ENCODE results near the gene GRIK1. TPM values are rescaled to one million over a fixed set of nuclear protein-coding genes. Genes with fewer than 3 reads are reported as not detected.

GRIK1 gene
- total RNA-seq, 1 experiment from 2014 or later: not detected

- H3K27me3 ChIP-seq (replicated peaks; ENCODE audit: control insufficient read depth, insufficient read depth, low read length): no peaks in the 10 kb centered on the region; the same call in 1 of the 2 replicates
- H3K4me1 ChIP-seq: no peaks in the 10 kb centered on the region
- BruUV-seq (replicated peaks): no TSS peak
- H3K9me3 Mint-ChIP-seq (ENCODE audit: unreplicated experiment): no peaks in the 10 kb centered on the region
- ChIA-PET CTCF (no interaction called here), POLR2A (no interaction called here)
- intact Hi-C loops (cut with micrococcal nuclease; ENCODE audit: unreplicated experiment): loop anchor here (10.0 kb wide), 1 partner anchor 153 kb away; no protein-coding TSS in a partner anchor
- H3K4me3 ChIP-seq (ENCODE audit: low read depth, low read length): no peak overlapping the region
- peaks cover 10% of the 10 kb centered on the region for H3K27me3 Mint-ChIP-seq (ENCODE audit: insufficient read depth, unreplicated experiment)
- no peak for DNase-seq
- H3K36me3 ChIP-seq (ENCODE audit: control insufficient read depth, insufficient read depth, low read length): no peaks in the 10 kb centered on the region
- H3K4me1 Mint-ChIP-seq (ENCODE audit: low read depth, unreplicated experiment): no peaks in the 10 kb centered on the region
- H3K9me3 ChIP-seq: no peaks in the 10 kb centered on the region
- no peak for TF ChIP-seq CTCF (IDR thresholded peaks at IDR 0.05; ENCODE audit: insufficient read depth in 1 of 2, low read depth in 1 of 2, low read length in 1 of 2, severe bottlenecking in 1 of 2, unreplicated experiment in 1 of 2)
- no peak overlapping the region for H3K27ac Mint-ChIP-seq (ENCODE audit: unreplicated experiment)
- no peak overlapping the region for H3K4me3 Mint-ChIP-seq (ENCODE audit: unreplicated experiment)
- no peaks in the 10 kb centered on the region for H3K36me3 Mint-ChIP-seq (ENCODE audit: insufficient read depth, unreplicated experiment)
Observed at GRCh38 chr21:29691616-29692491, 247.9 kb downstream of the GRIK1 start.

- Mint-ChIP-seq H3K4me3 (ENCODE audit: unreplicated experiment) (no peak overlapping the region), H3K4me1 (ENCODE audit: low read depth, unreplicated experiment) (no peaks in the 10 kb centered on the region), H3K36me3 (ENCODE audit: insufficient read depth, unreplicated experiment) (no peaks in the 10 kb centered on the region), H3K9me3 (ENCODE audit: unreplicated experiment) (peaks cover 4% of the 10 kb centered on the region), H3K27ac (ENCODE audit: unreplicated experiment) (no peak overlapping the region), H3K27me3 (ENCODE audit: insufficient read depth, unreplicated experiment) (peaks cover 11% of the 10 kb centered on the region)
- no peaks in the 10 kb centered on the region; the same call in 1 of the 2 replicates for H3K27me3 ChIP-seq (replicated peaks; ENCODE audit: control insufficient read depth, insufficient read depth, low read length)
- H3K4me1 ChIP-seq: no peaks in the 10 kb centered on the region
- DNase-seq: no peak
- intact Hi-C loops (cut with micrococcal nuclease; ENCODE audit: unreplicated experiment): loop anchor here (5.0 to 10.0 kb wide), 2 partner anchors 155 to 212 kb away; no protein-coding TSS in a partner anchor
- H3K36me3 ChIP-seq (ENCODE audit: control insufficient read depth, insufficient read depth, low read length): no peaks in the 10 kb centered on the region
- POLR2A ChIA-PET: interaction anchor here (0.6 kb wide), 1 partner anchor 28 kb away, joined by 3 read pairs; no protein-coding TSS in a partner anchor
- no peaks in the 10 kb centered on the region for H3K9me3 ChIP-seq
- BruUV-seq (replicated peaks): no TSS peak
- CTCF ChIA-PET: no interaction called here
- H3K4me3 ChIP-seq (ENCODE audit: low read depth, low read length): no peak overlapping the region
- TF ChIP-seq CTCF (IDR thresholded peaks at IDR 0.05; ENCODE audit: insufficient read depth in 1 of 2, low read depth in 1 of 2, low read length in 1 of 2, severe bottlenecking in 1 of 2, unreplicated experiment in 1 of 2): no peak
Observed at GRCh38 chr21:29689753-29690152, 250.0 kb downstream of the GRIK1 start.

- Mint-ChIP-seq H3K9me3 (ENCODE audit: unreplicated experiment) (peaks cover 20% of the 10 kb centered on the region), H3K4me3 (ENCODE audit: unreplicated experiment) (no peak overlapping the region), H3K36me3 (ENCODE audit: insufficient read depth, unreplicated experiment) (no peaks in the 10 kb centered on the region), H3K27me3 (ENCODE audit: insufficient read depth, unreplicated experiment) (peaks cover 12% of the 10 kb centered on the region), H3K27ac (ENCODE audit: unreplicated experiment) (no peak overlapping the region), H3K4me1 (ENCODE audit: low read depth, unreplicated experiment) (no peaks in the 10 kb centered on the region)
- ChIA-PET CTCF (no interaction called here), POLR2A (no interaction called here)
- Histone ChIP-seq H3K27me3 (replicated peaks; ENCODE audit: control insufficient read depth, insufficient read depth, low read length) (no peaks in the 10 kb centered on the region), H3K4me1 (no peaks in the 10 kb centered on the region), H3K4me3 (ENCODE audit: low read depth, low read length) (no peak overlapping the region), H3K9me3 (no peaks in the 10 kb centered on the region), H3K36me3 (ENCODE audit: control insufficient read depth, insufficient read depth, low read length) (no peaks in the 10 kb centered on the region)
- no TSS peak for BruUV-seq (replicated peaks)
- DNase-seq: no peak
- intact Hi-C loops (cut with micrococcal nuclease; ENCODE audit: unreplicated experiment): no loop called here
- TF ChIP-seq CTCF (IDR thresholded peaks at IDR 0.05; ENCODE audit: insufficient read depth in 1 of 2, low read depth in 1 of 2, low read length in 1 of 2, severe bottlenecking in 1 of 2, unreplicated experiment in 1 of 2): no peak
Observed at GRCh38 chr21:29684106-29684505, 255.7 kb downstream of the GRIK1 start.

All from Caco-2 (cell line).